Left renal cortex interstitium (tissue), 4 donors: Measurements from ENCODE around the gene MEF2C. TPM values are rescaled to one million over a fixed set of nuclear protein-coding genes. Genes with fewer than 3 reads are reported as not detected.

ENCODE experiments used
- DNase-seq, 4 donors: peaks; one replicate each; pipeline ENCODE4 v3.0.0-alpha.2; 2013; ENCODE audit warnings: low read depth in 4 of 4, low spot score in 2 of 4, missing footprints in 1 of 4
- polyA plus RNA-seq, 4 donors: library from polyadenylated mRNA; unstranded; fragments of 120-200 nt; gene quantifications; one replicate each; pipeline ENCODE4 v1.2.1, GENCODE V29; 2013; ENCODE audit not compliant: insufficient read length in 4 of 4

Gene MEF2C
- polyA plus RNA-seq, 4 donors, result 31.7 to 55.0 (median 40.5) TPM

DNA sequence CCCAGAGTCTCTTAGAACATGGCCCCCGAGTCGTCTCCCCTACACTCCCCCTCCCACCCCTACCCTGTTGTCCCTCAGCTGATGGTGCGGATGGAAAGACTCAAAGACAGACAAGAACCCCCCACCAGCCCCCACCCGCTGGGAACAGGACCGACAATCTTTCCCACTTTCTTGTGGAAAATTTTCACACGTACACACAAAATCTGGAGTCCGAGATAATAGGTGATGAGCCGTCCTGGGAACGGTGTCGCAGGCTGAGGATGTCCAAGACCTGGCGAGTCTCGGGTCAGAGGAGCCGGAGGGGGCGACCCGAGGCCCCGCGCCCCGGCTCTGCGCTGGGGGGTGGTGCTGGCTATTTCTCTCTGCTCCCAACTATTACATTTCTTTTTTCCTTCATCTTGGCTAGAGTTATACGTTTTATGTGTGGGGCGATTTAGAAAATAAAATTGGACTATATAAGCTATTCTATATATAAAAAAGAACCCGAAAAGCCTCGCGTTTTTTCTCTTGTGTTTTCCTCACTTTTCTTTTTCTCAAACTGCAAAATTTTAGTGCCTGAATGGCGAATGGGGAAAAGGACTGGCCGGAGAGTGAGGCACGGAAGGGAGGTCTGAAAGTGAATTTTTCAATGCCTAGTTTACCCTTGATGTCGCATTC lies 188.8 kb downstream of the MEF2C start:
- no peak for DNase-seq

DNA sequence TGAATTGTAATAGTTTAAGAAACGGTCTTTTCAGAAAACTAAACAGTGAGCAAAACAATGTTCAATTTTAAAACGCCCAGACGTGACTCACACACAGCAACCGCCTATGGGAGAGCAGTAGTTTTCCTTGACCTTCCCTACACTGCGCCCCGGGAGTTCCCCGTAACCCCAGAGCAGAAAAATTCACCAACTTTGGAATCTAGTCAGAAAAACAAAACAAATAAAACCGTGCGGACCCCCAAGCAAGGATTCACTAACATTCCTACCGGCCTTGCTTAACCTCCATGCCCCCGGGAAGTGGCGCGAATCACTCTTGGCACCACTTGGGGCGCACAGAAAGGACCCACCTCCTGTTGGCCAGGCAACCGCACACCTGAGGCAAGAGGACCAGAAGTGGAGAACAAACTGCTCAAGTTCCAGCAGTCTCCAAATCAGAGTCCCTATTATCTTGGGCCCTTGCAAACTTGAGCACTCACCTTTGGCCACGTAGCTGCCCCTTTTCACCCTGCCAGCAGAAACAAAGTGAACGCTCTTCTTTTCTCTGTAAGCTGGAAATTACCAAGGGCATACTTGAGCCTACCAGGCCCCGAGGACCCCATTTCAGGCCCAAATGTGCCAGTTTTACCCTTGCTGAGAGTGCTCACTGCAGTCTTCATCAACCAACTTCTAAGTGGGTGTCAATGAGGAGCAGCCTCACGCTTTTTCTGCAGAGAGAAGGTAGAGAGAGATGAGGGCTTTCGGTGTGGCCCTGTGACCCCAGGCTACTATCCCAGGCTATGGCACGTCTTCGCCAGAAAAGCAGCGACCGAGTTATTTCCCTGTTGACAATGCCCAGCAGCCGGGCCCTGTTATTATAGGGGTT lies 189.7 kb downstream of the MEF2C start:
- DNase-seq, result no peak

DNA sequence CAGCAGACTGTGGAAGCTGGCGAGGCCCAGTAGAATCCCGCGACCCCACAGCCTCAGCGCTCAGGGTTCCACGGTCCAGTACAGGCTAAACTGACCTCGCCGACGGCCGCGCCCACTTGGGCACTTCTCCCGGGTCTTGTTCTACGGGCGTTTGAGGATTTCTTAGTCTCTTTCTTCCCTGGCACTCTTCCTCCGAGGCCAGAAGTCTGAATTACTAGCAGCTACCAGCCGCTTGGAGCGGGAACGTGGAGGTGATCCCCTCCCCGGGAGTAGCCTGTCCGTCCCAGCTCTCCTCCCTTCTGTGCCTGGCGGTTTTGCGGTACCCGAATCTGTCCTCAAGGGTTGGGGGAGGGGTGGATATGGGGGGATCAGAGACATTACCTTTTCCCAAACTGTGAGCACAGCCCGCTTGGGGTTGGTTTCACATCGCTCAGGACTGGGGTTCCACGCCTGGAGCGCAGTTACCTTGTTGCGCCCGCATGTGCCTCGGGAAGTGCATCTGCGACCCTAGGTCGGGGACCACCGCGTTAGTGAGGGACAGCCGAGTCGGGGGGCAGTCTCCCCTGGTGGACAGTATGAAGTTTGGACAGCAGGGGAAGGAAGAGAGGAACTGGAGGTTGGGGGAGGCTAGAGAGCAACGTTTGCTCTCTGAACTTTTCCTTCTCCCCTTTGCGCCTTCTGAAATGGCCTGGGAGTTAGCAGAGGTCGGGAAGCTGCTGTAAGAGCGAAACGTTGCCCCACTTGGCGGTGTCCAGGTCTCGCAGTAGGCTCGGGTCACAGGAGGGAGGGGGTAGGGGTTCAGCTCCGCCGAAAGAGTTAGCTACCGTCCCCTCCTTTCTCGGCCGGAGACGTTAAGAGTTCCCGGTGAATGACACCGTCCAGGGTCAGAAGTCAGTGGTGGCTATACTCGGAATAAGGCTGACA lies 190.8 kb downstream of the MEF2C start:
- no peak for DNase-seq

DNA sequence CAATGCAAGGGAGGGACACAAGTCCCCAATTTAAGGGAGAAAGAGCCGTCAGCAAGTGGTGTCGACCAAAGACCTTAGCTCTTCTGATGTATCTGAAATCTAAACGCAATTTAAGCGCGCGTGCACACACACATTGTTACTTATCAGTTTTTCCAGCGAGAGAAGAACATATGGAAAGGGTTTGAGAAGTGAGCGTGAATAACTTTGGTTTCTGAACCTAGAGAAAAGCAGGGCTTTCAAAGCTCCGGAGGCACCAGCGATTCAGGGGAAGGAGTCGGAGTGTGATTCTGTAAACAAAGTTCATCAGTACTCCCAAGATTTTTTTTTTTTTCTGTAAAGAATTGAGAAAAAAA lies 191.8 kb downstream of the MEF2C start:
- no peak for DNase-seq

DNA sequence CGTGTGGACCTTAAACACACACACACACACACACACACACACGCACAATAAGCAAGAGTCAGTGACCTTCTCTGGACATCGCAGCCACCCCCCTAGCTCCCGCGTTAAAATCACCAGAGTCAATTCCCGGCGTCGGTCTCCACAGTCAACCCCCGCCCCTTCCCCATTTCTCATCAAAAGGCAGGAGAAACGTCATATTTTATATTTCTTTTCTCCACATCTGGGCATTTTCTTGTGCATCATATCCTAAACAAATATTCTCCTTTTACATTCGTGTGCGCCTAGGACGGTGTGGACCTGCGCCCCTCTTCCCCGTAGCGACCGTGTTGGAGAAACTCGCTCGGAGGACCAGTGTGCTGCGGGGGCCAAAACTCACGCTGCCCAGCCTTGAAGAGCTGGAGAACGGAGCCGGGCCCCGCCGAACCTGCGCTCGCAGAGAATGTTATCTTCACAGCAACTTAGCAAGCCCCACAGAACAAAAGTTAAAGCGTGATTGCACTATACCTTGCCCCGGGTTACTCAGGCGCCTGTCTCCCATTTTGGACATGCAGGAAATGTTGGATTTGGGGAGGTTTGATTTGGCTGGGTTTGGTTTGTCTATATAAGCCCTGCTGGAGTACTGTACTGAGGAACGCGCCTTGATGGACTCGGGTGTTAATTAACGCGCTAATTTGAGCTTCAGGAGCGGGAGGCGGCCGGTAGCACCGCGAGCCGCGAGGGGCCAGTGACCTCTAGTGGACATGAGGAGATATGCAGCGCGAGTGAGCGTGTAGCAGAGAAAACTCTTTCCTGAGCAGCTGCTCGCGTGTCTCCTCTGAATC lies 192.4 kb downstream of the MEF2C start:
- DNase-seq, result no peak

DNA sequence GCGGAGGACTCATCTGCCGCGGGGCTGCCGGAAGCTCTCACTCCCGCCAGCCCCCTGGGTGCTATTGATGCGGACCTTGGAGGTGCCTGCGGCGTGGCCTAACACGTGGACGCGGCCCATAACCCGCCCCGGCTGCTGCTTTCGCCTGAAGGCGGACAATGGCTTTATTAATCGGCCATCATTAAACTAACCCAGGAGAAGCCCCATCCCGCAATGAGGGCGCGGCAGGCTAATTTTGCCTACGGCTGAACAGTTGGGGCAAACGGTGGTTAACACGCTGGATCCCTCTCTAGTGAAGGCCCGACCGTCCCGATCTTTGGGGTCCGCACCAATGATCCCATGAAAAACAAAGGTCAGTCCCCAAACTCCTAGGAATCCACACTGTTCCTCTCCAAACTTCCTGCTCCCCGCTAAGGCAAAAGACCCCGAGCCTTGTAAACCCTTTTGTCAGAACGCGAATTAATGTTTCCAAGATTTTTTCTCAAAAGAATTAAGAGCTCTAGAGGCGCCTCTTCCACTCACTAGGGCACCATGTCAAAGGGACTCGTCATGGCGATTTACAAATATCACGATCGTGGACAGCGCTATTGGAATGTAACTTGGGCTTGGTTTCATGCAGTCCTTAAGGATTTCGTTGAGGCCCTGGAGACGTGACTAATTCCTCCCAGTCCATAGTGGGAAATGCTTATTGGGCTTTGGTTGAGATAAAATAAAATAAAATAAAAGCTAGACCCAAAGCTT lies 193.1 kb downstream of the MEF2C start:
- no peak for DNase-seq

DNA sequence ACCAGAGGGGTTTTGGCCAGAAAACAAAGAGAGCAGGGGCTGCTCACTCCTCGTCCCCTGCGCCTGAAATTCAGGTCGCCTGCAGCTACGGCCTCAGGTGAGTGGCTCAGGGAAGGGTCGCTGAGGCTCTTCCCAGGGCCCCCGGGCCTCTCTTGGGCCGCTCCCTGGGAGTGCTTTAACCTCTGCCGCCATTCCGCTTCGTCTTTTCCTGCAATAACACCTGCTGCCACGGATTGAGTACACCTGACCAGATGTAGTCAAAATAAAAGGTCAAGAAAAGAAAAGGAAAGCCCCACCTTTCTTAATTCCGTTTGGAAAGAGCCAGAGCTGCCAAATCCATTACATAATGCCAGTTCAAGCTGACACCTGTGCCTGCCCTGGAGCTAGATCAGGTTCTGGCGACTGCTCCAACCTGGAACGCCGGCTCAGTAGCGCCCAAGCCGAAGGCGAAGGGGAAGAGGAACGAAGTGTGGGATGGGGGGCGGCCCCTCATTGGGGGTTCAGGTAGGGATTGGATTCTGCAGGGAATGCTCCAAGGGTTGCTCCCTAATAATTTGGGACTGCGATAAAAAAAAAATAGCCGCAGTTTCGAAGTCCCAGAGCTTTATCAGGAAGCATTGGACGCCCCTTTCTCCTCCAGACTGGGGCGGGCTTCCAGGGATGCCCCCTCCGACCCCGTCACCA lies 193.9 kb downstream of the MEF2C start:
- no peak for DNase-seq

DNA sequence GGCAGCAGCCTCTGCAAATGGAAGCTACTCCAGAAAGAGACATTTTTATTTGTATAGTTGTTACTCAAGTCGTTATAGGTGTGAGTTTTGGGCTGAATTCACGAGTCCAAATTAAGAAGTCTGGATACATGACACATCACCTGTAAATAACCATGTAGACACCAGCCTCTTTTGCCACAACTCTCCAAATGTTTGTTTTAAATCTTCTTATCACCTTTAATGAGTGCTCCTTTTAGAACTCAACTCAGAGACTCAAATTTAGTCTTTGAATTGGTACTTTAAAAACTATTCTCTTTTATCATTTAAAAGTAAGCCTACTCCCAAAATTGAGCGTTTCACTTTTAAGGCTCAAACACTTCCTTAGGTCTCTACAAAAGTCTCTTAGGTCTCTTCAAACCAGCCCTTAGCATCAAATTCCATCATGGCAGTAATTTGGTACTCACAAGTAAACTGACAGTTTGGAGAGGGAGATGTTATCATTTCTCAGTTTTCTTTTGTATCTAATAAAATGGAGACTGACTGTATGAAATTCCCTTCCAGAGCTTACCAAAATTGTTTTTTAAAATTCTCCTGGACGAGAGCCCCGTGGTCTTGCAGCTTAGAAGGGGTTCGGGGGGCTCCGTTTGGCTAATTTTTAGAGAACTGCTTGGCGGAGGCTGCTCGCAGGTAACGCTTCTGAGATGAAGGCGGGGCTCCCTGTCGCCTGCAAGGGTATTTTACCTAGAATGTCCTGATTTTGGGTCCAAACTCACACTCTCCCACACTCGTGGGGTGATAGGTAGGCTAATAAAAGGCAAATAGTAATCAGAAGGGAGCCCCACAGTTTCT lies 194.6 kb downstream of the MEF2C start:
- no peak for DNase-seq

DNA sequence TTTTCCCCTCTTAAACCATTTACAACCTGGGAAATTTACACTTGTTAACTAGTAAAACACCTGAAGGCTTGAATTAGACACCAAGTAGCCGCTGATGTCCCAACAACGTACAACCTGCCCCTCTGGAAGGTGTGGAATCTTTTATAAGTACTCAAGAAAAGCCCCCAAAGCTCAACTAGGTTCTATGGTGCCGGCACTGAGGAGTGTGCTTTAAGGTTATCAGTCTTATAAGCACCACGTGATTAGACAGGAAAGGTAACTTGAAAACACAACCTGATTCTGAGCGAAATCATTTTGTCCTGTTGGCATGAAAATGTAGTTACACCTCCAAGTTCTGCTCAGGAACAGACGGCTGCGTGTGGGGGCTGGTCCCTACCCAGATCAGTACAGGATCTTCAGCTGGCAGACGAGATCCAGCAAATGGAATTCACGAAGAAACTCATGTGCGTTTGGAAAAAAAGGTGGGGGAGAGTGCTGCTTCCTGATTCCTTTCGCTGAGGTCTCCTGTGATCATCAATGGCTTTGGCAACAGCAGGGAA lies 195.5 kb downstream of the MEF2C start:
- DNase-seq, result no peak

DNA sequence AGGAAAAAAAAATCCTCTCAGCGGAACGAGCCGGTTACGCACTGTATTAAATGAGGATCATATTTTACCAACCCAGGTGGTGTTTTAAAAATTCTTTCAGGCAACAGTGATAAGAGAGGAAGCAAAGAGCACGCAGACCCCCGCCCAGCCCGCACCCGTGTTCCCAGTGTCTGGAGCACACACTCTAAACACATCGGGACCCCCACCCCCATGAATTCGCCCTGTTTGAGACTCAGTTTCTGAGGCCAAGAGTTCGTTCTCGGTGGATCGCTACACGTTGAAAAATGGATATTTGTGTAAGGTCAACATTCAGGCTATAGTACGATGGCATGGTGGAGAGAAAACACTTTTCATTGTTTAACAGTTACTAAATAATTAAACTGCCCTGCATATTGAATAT lies 196.3 kb downstream of the MEF2C start:
- DNase-seq, result no peak

DNA sequence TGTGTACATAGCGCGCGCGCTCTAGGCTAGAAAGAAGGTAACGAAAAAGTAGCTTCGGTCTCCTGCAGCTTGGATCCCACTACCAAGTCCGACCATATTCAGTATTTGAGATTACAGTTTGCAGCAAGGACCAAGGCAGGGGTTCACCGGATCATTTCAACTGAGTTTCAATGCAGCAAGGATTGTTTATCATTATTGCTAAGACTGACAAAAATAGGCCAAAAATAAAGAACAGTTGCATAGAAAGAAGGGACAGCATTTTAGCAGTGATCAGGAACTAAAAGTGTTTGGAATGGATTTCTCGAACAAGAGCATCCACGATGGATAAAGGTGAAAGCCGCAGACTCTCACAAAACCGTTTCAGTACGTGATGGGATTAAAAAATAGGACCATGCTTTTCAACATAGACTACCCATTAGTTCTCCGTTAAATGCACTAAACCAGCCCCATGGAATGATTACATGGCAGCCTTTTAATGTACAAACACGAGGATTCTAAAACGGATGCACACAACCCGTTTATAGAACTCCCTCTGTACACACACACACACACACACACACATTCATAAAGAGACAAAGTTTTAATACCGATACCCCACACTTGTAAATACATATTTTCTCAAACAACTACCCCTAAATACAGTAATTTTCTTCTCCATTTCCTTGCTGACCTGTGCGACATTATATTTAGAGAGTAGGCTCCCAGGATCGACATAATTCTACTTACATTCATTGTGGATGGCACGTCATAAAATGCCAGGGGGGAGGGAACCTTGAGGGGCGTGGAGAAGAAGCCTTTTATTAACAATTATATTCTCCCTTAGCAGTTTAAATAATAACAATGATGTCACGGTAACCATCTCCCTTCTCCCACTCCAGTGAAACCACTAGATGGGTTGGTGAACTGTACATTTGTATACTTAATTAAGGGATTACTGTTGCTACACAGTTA lies 197.1 kb downstream of the MEF2C start:
- no peak for DNase-seq

DNA sequence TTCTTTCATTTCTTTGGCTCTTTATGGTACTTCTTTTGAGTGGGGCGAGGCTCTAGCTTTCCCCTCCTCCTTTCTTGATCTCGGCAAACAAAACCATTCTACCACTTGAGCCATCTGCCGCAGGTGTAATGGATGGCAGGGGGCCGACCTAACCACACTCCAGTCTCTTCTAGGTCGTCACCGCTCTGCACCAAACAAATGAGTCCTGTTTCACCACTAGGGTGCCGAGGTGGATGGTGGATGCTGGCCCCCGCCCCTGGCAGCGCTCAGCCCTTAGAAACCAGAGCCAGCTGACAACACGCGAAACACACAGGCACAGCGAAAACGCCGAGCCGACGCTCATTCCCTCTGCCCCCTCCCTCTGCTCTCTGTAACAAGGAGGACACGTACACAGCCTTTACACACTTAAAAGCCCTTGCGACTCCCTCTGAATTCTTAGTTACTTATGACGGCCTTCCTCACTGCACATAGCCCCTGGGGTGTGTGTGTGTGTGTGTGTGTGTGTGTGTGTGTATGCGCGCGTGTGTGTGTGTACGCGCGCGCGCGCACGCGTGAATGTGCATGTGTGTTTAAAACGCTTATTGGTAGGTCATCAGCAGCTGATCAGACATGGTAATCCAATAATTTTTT lies 199.4 kb downstream of the MEF2C start:
- DNase-seq, result no peak

DNA sequence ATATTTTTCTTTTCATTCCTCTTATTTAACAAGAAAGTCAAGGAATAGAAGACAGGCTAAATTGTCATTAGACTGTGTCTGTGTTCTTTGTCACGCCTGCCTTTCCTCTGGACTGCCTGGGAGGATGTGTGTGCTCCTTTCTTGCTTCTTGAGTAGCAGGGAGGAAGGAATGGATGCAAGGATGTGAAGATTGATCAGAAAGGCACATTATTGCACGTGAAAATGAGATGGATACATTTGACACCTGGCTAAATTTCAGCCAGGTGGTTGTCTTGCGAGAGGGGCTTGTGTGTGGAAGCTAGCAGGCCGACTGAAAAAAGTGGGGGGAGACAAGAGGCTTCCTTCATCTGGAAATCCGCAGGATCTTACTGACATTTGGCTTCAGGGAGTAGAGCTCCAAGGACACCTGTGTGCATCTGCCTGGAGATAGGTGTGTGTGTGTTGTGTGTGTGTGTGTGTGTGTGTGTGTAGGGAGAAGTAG lies 200.1 kb downstream of the MEF2C start:
- no peak for DNase-seq

DNA sequence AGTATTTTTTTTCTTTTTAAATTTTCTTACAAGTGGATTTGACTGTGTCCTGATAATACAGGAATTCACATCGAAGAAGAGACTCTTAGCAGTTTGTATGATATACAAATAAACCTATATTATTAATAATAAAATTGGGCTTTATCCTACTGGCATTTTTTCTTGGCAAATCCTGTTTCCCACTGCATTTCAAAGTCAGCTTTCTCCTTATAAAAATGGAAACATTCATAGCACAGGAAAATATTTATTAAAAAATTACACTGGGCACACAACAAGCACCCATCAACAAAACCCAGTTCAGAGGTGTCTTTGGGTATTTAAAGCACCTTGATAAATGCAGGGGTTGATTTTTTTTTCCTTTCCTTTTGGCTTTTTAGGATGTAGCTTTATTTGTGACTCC lies 200.9 kb downstream of the MEF2C start:
- DNase-seq, result no peak

DNA sequence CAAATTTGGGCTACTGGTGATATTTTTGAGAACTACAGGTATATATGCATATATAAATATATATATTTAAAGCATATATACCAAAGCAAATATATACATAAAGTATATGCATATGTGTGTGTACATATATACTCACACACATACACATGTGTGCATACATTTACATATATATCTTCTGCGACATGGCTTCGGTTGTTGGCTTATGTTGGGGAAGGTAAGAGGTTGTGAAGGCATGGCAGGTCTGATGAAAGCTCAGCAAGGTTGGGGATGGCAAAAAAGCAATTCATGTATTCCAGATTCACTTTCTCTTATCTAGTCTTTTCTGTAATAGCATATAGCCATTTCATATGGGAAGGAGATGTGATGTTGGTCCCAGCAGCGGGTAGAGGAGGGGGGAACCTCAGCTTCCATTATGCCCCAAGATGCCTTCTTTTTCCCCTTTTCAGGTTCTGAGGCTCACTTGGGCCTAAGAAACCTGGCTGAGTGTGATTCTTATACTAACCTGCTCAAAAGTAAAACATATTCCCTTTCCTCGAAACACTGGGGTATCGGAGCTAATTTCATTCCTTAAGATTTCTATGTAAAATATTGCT lies 201.7 kb downstream of the MEF2C start:
- DNase-seq, result no peak
